ENCODE measurements around the gene RFX1.

GRCh38 chr19:14015524-14016035 is 9.5 kb upstream of the RFX1 start:
- TF ChIP-seq POLR2AphosphoS5 (IDR thresholded peaks at IDR 0.05) (no peak), POLR2A (IDR thresholded peaks at IDR 0.05) (no peak), EP300 (IDR thresholded peaks at IDR 0.05) (no peak)
- TF ChIP-seq, protein P1, sequence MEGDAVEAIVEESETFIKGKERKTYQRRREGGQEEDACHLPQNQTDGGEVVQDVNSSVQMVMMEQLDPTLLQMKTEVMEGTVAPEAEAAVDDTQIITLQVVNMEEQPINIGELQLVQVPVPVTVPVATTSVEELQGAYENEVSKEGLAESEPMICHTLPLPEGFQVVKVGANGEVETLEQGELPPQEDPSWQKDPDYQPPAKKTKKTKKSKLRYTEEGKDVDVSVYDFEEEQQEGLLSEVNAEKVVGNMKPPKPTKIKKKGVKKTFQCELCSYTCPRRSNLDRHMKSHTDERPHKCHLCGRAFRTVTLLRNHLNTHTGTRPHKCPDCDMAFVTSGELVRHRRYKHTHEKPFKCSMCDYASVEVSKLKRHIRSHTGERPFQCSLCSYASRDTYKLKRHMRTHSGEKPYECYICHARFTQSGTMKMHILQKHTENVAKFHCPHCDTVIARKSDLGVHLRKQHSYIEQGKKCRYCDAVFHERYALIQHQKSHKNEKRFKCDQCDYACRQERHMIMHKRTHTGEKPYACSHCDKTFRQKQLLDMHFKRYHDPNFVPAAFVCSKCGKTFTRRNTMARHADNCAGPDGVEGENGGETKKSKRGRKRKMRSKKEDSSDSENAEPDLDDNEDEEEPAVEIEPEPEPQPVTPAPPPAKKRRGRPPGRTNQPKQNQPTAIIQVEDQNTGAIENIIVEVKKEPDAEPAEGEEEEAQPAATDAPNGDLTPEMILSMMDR (IDR thresholded peaks at IDR 0.05) = no peak
